ENCODE data around the gene ARMH4.

- no peak for TF ChIP-seq CTCF (IDR thresholded peaks at IDR 0.05; ENCODE audit: low read depth, low read length, missing input control)
- TF ChIP-seq MAX (IDR thresholded peaks at IDR 0.05), result no peak
- no peak for TF ChIP-seq YY1 (IDR thresholded peaks at IDR 0.05)
- no peak for TF ChIP-seq JUND (IDR thresholded peaks at IDR 0.05)
- TF ChIP-seq FOXA1 (IDR thresholded peaks at IDR 0.05), result no peak
- no peak for TF ChIP-seq RXRA (IDR thresholded peaks at IDR 0.05)
Measured at GRCh38 chr14:58054100-58054499, 97.9 kb downstream of the ARMH4 start.

All from liver (tissue), 3 donors.